HG03520 (cell line): Measurements from ENCODE around the gene TEX19.

Experiments
- ATAC-seq: cut with Tn5 transposase; IDR thresholded peaks from one replicate; pipeline ENCODE4 v1.9.1; 2021; ENCODE audit warnings: mild to moderate bottlenecking, moderate library complexity; ENCODE audit not compliant: unreplicated experiment

The TEX19 gene

GRCh38 chr17:82386881-82387704, 28.0 kb downstream of the TEX19 start:
- no peak for ATAC-seq

- ATAC-seq, result no peak
Measured at GRCh38 chr17:82387705-82388106, 28.7 kb downstream of the TEX19 start.

GRCh38 chr17:82388223-82388921, 29.3 kb downstream of the TEX19 start:
- ATAC-seq, result no peak

GRCh38 chr17:82388922-82389283, 29.9 kb downstream of the TEX19 start:
- ATAC-seq, result no peak

- ATAC-seq, result no peak
Measured at GRCh38 chr17:82389379-82389778, 30.3 kb downstream of the TEX19 start.

GRCh38 chr17:82390015-82390859, 31.2 kb downstream of the TEX19 start:
- no peak for ATAC-seq

- no peak for ATAC-seq
Measured at GRCh38 chr17:82390860-82391435, 31.9 kb downstream of the TEX19 start.

- no peak for ATAC-seq
Measured at GRCh38 chr17:82391496-82392066, 32.5 kb downstream of the TEX19 start.

GRCh38 chr17:82392209-82392920, 33.3 kb downstream of the TEX19 start:
- no peak for ATAC-seq

- no peak for ATAC-seq
Measured at GRCh38 chr17:82392941-82393340, 33.9 kb downstream of the TEX19 start.

GRCh38 chr17:82394278-82394677, 35.2 kb downstream of the TEX19 start:
- ATAC-seq, result no peak

GRCh38 chr17:82396601-82397435, 37.8 kb downstream of the TEX19 start:
- no peak for ATAC-seq

GRCh38 chr17:82397449-82398335, 38.6 kb downstream of the TEX19 start:
- ATAC-seq, result no peak

GRCh38 chr17:82399041-82399441, 40.0 kb downstream of the TEX19 start:
- ATAC-seq, result no peak

- no peak for ATAC-seq
Measured at GRCh38 chr17:82399601-82400101, 40.6 kb downstream of the TEX19 start.

GRCh38 chr17:82400206-82400605, 41.2 kb downstream of the TEX19 start:
- no peak for ATAC-seq

- ATAC-seq, result no peak
Measured at GRCh38 chr17:82400830-82401229, 41.8 kb downstream of the TEX19 start.

- ATAC-seq, result no peak
Measured at GRCh38 chr17:82402865-82403264, 43.8 kb downstream of the TEX19 start.
